ENCODE data around the gene FGD4.

DNA sequence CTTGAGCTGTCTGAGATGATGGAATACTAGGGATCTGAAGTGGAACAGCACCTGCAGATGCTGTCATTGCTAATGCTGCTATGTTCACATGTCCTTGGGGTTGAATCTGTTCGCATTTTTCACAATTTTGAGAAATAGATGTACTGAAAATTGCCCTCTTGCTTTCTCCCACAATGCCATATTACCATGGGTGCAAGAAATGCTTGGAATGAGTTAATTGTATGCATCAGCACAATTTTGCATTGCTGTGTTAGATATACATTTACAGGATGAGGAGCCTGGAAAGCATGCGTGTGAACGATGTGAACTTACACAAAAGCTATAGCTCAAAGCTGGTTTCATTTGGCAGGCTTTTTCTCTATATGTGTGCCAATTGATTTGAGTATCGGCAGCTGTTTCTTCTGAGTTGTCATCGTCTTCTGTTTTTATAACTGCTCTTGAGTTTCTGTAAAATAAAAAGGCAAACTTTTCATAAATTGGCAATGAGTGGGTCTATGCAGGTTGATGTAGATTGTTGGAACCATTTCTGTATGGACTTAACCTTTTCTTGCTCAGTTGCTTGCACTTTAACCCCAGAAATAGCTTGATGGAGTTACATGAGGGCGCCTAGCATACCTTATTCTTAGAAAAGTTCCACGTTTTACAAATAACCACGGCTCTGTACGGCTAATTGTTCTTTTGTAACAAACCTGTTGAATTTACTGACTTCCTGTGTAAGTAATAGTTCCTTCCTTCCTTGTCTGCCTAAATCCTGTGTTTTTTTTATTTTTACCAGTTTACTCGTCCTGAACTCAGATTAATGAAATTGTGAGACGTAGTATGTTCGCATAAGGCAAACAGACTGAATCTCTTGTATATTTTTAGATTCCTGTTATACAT, 105.9 kb downstream of the FGD4 start:
- TF ChIP-seq, protein P1, sequence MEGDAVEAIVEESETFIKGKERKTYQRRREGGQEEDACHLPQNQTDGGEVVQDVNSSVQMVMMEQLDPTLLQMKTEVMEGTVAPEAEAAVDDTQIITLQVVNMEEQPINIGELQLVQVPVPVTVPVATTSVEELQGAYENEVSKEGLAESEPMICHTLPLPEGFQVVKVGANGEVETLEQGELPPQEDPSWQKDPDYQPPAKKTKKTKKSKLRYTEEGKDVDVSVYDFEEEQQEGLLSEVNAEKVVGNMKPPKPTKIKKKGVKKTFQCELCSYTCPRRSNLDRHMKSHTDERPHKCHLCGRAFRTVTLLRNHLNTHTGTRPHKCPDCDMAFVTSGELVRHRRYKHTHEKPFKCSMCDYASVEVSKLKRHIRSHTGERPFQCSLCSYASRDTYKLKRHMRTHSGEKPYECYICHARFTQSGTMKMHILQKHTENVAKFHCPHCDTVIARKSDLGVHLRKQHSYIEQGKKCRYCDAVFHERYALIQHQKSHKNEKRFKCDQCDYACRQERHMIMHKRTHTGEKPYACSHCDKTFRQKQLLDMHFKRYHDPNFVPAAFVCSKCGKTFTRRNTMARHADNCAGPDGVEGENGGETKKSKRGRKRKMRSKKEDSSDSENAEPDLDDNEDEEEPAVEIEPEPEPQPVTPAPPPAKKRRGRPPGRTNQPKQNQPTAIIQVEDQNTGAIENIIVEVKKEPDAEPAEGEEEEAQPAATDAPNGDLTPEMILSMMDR (IDR thresholded peaks at IDR 0.05), result no peak
- TF ChIP-seq POLR2A (IDR thresholded peaks at IDR 0.05), result no peak
